DOHH2 (cell line): ENCODE data around the gene TCF15.

Experiments used
- EZH2phosphoT487 ChIP-seq: fragments of 200-600 bp; sonication (generic); IDR thresholded peaks from 2 replicates; pipeline ENCODE4 v1.6.1; 2017; ENCODE audit warnings: borderline replicate concordance, mild to moderate bottlenecking, antibody characterized with exemption, low read length, moderate library complexity, mixed read lengths
- TF ChIP-seq, protein P1 (sequence below): fragments of 200-600 bp; sonication (generic); IDR thresholded peaks from one replicate; pipeline ENCODE4 v1.5.1; 2014; ENCODE audit warnings: antibody characterized with exemption, mild to moderate bottlenecking, low read depth, low read length; ENCODE audit not compliant: poor library complexity, severe bottlenecking

DNA sequence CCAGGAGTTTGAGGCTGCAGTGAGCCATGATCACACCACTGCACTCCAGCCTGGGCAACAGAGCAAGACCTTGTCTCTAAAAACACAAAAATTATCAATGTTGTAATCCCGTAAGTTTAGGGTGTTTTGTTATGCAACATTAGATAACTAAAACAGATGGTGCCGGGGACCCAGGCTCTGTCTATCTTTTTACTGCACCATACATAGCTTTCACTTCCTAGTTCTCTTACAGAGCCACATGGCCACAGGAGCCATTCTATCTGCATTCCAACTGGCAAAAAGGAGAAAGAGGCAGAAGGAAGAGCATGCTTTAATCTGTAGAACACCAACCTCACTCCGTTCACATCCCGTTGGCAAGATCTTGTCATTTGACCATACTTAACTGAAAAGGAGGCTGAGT lies 5.4 kb upstream of the TCF15 start:
- no peak for TF ChIP-seq EZH2phosphoT487
- TF ChIP-seq, protein P1, sequence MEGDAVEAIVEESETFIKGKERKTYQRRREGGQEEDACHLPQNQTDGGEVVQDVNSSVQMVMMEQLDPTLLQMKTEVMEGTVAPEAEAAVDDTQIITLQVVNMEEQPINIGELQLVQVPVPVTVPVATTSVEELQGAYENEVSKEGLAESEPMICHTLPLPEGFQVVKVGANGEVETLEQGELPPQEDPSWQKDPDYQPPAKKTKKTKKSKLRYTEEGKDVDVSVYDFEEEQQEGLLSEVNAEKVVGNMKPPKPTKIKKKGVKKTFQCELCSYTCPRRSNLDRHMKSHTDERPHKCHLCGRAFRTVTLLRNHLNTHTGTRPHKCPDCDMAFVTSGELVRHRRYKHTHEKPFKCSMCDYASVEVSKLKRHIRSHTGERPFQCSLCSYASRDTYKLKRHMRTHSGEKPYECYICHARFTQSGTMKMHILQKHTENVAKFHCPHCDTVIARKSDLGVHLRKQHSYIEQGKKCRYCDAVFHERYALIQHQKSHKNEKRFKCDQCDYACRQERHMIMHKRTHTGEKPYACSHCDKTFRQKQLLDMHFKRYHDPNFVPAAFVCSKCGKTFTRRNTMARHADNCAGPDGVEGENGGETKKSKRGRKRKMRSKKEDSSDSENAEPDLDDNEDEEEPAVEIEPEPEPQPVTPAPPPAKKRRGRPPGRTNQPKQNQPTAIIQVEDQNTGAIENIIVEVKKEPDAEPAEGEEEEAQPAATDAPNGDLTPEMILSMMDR = no peak
